ENCODE data around the gene BMX.

- TF ChIP-seq CTCF (IDR thresholded peaks at IDR 0.05) (no peak), POLR2A (IDR thresholded peaks at IDR 0.05) (no peak)
These were observed 46.7 kb downstream of the BMX start for GRCh38 chrX:15547356-15547755.
